B cell (primary cell): ENCODE data around the gene DCAF7.

Source experiments
- CTCF ChIP-seq: fragments of 200-600 bp; IDR thresholded peaks from one replicate; pipeline ENCODE4 v1.8.0; 2022; ENCODE audit warnings: antibody characterized with exemption, mild to moderate bottlenecking
- EZH2 ChIP-seq: IDR thresholded peaks from 2 replicates; pipeline ENCODE4 v1.6.1; 2012; ENCODE audit warnings: borderline replicate concordance, low read depth, mild to moderate bottlenecking, moderate library complexity, low read length; ENCODE audit not compliant: insufficient read depth, poor library complexity, severe bottlenecking

DNA sequence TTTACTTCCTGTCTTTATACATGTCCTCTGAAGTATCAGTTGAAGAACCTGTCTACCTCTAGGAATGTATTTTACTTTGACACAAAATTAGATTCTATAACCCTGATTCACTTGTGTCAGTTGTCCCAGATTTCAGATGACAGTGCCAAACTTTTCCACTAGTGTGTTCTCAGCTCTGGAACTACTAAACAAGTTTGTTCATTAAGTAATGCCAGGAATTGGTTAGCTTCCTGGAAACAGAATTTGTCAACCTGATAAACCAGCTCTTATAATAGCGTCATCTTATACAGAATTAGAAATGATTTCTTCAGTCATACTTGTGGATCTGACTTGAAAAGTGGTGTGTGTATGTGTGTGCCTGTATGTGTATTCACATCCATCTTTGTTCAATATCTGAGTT, 79.3 kb downstream of the DCAF7 start:
- TF ChIP-seq CTCF (no peak), EZH2 (no peak)
